Uterus (tissue), 2 donors: ENCODE results near the gene SLC26A6.

Source experiments
- CTCF ChIP-seq, 4 experiments: fragments of 200-600 bp in 2 of 4; fragments of 450-650 bp in 2 of 4; sonication (generic) in 2 of 4; IDR thresholded peaks; one replicate each; pipeline ENCODE4 v1.5.1; 2016 to 2019; ENCODE audit warnings: antibody characterized with exemption in 4 of 4, mild to moderate bottlenecking in 2 of 4, moderate library complexity in 1 of 4
- POLR2A ChIP-seq, 2 donors: fragments of 450-650 bp; IDR thresholded peaks; one replicate each; pipeline ENCODE4 v1.6.1; 2016; ENCODE audit warnings: antibody characterized with exemption in 2 of 2, mild to moderate bottlenecking in 1 of 2, moderate library complexity in 1 of 2

GRCh38 chr3:48656061-48656840 lies 21.0 kb upstream of the SLC26A6 start:
- peak; percentile 41 to 84 (median 67) for TF ChIP-seq CTCF (IDR thresholded peaks at IDR 0.05)
- peak in 1 of 2 donors; percentile 32 for TF ChIP-seq POLR2A (IDR thresholded peaks at IDR 0.05)
